Measurements from ENCODE around the gene FAM169A. TPM values are rescaled to one million over a fixed set of nuclear protein-coding genes. Genes with fewer than 3 reads are reported as not detected.
"Not testable (repeated sequence)": the region's sequence is repeated elsewhere in the genome, so short reads cannot be mapped to it uniquely, and the experiment has no call there.

The FAM169A gene
- total RNA-seq, 2 experiments from 2014 or later: 13.3 to 14.7 TPM

GRCh38 chr5:74763504-74763903, 102.7 kb downstream of the FAM169A start:
- POLR2A ChIA-PET: interaction anchor here (1.3 to 2.7 kb wide), 2 partner anchors 10 to 78 kb away, joined by 3 to 8 read pairs; partner anchors contain the start of gene HEXB

GRCh38 chr5:74762599-74762998, 103.6 kb downstream of the FAM169A start:
- intact Hi-C loops (cut with DNase I, micrococcal nuclease): loop anchor here (10.0 kb wide), 6 partner anchors 292 to 1198 kb away; partner anchors contain the start of genes ANKRA2 (in 1 of the 2), ANKRD31 (in 1 of the 2), CERT1 (in 1 of the 2) and GCNT4 (in 1 of the 2)
- H3K4me1 Mint-ChIP-seq (ENCODE audit: low read depth): peaks cover 47% of the 10 kb centered on the region
- TF ChIP-seq CTCF (IDR thresholded peaks at IDR 0.05): no peak
- no peak for DNase-seq
- H3K36me3 Mint-ChIP-seq (ENCODE audit: low read depth): peaks cover 63% of the 10 kb centered on the region
- Histone ChIP-seq H3K4me1 (ENCODE audit: insufficient read depth, low read length) (peaks cover 23% of the 10 kb centered on the region), H3K27ac (ENCODE audit: low read depth in 1 of 2, low read length in 2 of 2) (no peak overlapping the region), H3K9me3 (ENCODE audit: control insufficient read depth in 1 of 2, insufficient read depth in 1 of 2, low read length in 2 of 2) (no peaks in the 10 kb centered on the region), H3K4me3 (ENCODE audit: low read length) (no peak overlapping the region), H3K27me3 (ENCODE audit: control insufficient read depth in 1 of 2, insufficient read depth in 2 of 2, low read length in 2 of 2) (no peaks in the 10 kb centered on the region), H3K36me3 (ENCODE audit: insufficient read depth, low read length) (peaks cover 43% of the 10 kb centered on the region)
- H3K27ac Mint-ChIP-seq: no peak overlapping the region
- POLR2A ChIA-PET: interaction anchor here (2.7 kb wide), 1 partner anchor 11 kb away, joined by 8 read pairs; no protein-coding TSS in a partner anchor
- H3K27me3 Mint-ChIP-seq: no peaks in the 10 kb centered on the region
- ATAC-seq (ENCODE audit: poor library complexity): no peak
- H3K9me3 Mint-ChIP-seq: no peaks in the 10 kb centered on the region
- H3K4me3 Mint-ChIP-seq: no peak overlapping the region
- CTCF ChIA-PET: interaction anchor here (1.2 to 1.4 kb wide), 2 partner anchors 13 to 157 kb away, joined by 3 to 5 read pairs; no protein-coding TSS in a partner anchor

More at GRCh38 chr5:74763504-74763903, 102.7 kb downstream of the FAM169A start:
- Mint-ChIP-seq H3K27ac (no peak overlapping the region), H3K9me3 (no peaks in the 10 kb centered on the region), H3K27me3 (no peaks in the 10 kb centered on the region), H3K4me3 (no peak overlapping the region), H3K4me1 (ENCODE audit: low read depth) (peaks cover 54% of the 10 kb centered on the region), H3K36me3 (ENCODE audit: low read depth) (peaks cover 64% of the 10 kb centered on the region)
- no peak for ATAC-seq (ENCODE audit: poor library complexity)
- CTCF ChIA-PET: interaction anchor here (1.0 to 1.4 kb wide), 2 partner anchors 10 to 78 kb away, joined by 3 read pairs; no protein-coding TSS in a partner anchor
- Histone ChIP-seq H3K36me3 (ENCODE audit: insufficient read depth, low read length) (peaks cover 34% of the 10 kb centered on the region), H3K4me3 (ENCODE audit: low read length) (no peak overlapping the region), H3K4me1 (ENCODE audit: insufficient read depth, low read length) (peaks cover 29% of the 10 kb centered on the region), H3K27ac (ENCODE audit: low read depth in 1 of 2, low read length in 2 of 2) (no peak overlapping the region), H3K9me3 (ENCODE audit: control insufficient read depth in 1 of 2, insufficient read depth in 1 of 2, low read length in 2 of 2) (no peaks in the 10 kb centered on the region), H3K27me3 (ENCODE audit: control insufficient read depth in 1 of 2, insufficient read depth in 2 of 2, low read length in 2 of 2) (no peaks in the 10 kb centered on the region)
- intact Hi-C loops (cut with DNase I, micrococcal nuclease): loop anchor here (10.0 kb wide), 6 partner anchors 291 to 1199 kb away; partner anchors contain the start of genes ANKRA2 (in 1 of the 2), ANKRD31 (in 1 of the 2), CERT1 (in 1 of the 2) and GCNT4 (in 1 of the 2)
- TF ChIP-seq CTCF (IDR thresholded peaks at IDR 0.05): no peak
- no peak for DNase-seq

- no peak overlapping the region for H3K27ac ChIP-seq (ENCODE audit: low read depth in 1 of 2, low read length in 2 of 2)
- DNase-seq: no peak
- Mint-ChIP-seq H3K27ac (no peak overlapping the region), H3K9me3 (no peaks in the 10 kb centered on the region), H3K36me3 (ENCODE audit: low read depth) (peaks cover 63% of the 10 kb centered on the region), H3K27me3 (no peaks in the 10 kb centered on the region), H3K4me1 (ENCODE audit: low read depth) (peaks cover 33% of the 10 kb centered on the region), H3K4me3 (no peak overlapping the region)
- ChIA-PET POLR2A (no interaction called here), CTCF (interaction anchor here (1.2 to 1.4 kb wide), 3 partner anchors 11 to 158 kb away, joined by 3 to 5 read pairs (median 3); no protein-coding TSS in a partner anchor)
- no peaks in the 10 kb centered on the region for H3K9me3 ChIP-seq (ENCODE audit: control insufficient read depth in 1 of 2, insufficient read depth in 1 of 2, low read length in 2 of 2)
- H3K36me3 ChIP-seq (ENCODE audit: insufficient read depth, low read length): peaks cover 56% of the 10 kb centered on the region
- no peak for TF ChIP-seq CTCF (IDR thresholded peaks at IDR 0.05)
- ATAC-seq (ENCODE audit: poor library complexity): no peak
- no peaks in the 10 kb centered on the region for H3K27me3 ChIP-seq (ENCODE audit: control insufficient read depth in 1 of 2, insufficient read depth in 2 of 2, low read length in 2 of 2)
- intact Hi-C loops (cut with DNase I, micrococcal nuclease): loop anchor here (10.0 kb wide), 6 partner anchors 294 to 1196 kb away; partner anchors contain the start of genes ANKRA2 (in 1 of the 2), ANKRD31 (in 1 of the 2), CERT1 (in 1 of the 2) and GCNT4 (in 1 of the 2)
- H3K4me3 ChIP-seq (ENCODE audit: low read length): no peak overlapping the region
- H3K4me1 ChIP-seq (ENCODE audit: insufficient read depth, low read length): peaks cover 21% of the 10 kb centered on the region
These were observed 104.9 kb downstream of the FAM169A start for GRCh38 chr5:74761241-74761640.

DNA sequence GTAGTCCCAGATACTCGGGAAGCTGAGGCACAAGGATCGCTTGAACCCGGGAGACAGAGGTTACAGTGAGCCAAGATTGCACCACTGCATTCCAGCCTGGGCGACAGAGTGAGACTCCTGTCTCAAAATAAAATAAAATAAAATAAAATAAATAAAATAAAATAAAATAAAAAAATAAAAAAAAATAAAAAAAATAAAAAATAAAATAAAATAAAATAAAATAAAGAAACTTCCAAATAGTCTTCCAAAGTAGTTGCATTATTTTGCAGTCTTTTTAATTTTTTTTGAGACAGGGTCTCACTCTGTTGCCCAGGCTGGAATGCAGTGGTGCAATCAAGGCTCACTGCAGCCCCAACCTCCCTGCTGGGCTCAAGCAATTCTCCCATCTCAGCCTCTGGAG, 117.4 kb downstream of the FAM169A start:
- CTCF ChIA-PET; ATAC-seq (ENCODE audit: poor library complexity); H3K9me3 ChIP-seq (ENCODE audit: control insufficient read depth in 1 of 2, insufficient read depth in 1 of 2, low read length in 2 of 2); H3K27me3 Mint-ChIP-seq; POLR2A ChIA-PET; H3K4me3 ChIP-seq (ENCODE audit: low read length); H3K27me3 ChIP-seq (ENCODE audit: control insufficient read depth in 1 of 2, insufficient read depth in 2 of 2, low read length in 2 of 2); intact Hi-C loops (cut with DNase I, micrococcal nuclease); H3K9me3 Mint-ChIP-seq; H3K27ac Mint-ChIP-seq; H3K4me1 Mint-ChIP-seq (ENCODE audit: low read depth); H3K4me3 Mint-ChIP-seq; DNase-seq; H3K27ac ChIP-seq (ENCODE audit: low read depth in 1 of 2, low read length in 2 of 2); H3K4me1 ChIP-seq (ENCODE audit: insufficient read depth, low read length): not testable (repeated sequence)
- H3K36me3 ChIP-seq (ENCODE audit: insufficient read depth, low read length): peaks cover 59% of the 10 kb centered on the region
- peaks cover 90% of the 10 kb centered on the region for H3K36me3 Mint-ChIP-seq (ENCODE audit: low read depth)
